GM23338 (cell line): Measurements from ENCODE around the gene CACHD1.

Experiments
- CTCF ChIP-seq, 2 experiments: fragments of 200-600 bp in 1 of 2; sonication (generic) in 1 of 2; conservative IDR thresholded peaks; 2 replicates each; pipeline versions ENCODE4 v1.5.1 to v1.6.1; 2016 to 2017; ENCODE audit warnings: antibody characterized with exemption in 2 of 2, low read depth in 2 of 2, mild to moderate bottlenecking in 2 of 2, moderate library complexity in 1 of 2
- EZH2 ChIP-seq: fragments of 200-600 bp; sonication (generic); IDR thresholded peaks from one replicate; pipeline ENCODE4 v1.8.0; 2017; ENCODE audit warnings: antibody characterized with exemption, mild to moderate bottlenecking, low read depth; ENCODE audit not compliant: unreplicated experiment
- EZH2phosphoT487 ChIP-seq: fragments of 200-600 bp; sonication (generic); IDR thresholded peaks from one replicate; pipeline ENCODE4 v1.8.1; 2018; ENCODE audit warnings: antibody characterized with exemption; ENCODE audit not compliant: unreplicated experiment
- NANOG ChIP-seq: IDR thresholded peaks from 2 replicates; pipeline ENCODE4 v1.6.1; 2016; ENCODE audit warnings: antibody characterized with exemption, borderline replicate concordance
- POLR2AphosphoS5 ChIP-seq: IDR thresholded peaks from 2 replicates; pipeline ENCODE4 v1.6.1; 2016; ENCODE audit warnings: antibody characterized with exemption, low read depth
- REST ChIP-seq: IDR thresholded peaks from one replicate; pipeline ENCODE4 v1.6.1; 2018; ENCODE audit warnings: antibody characterized with exemption; ENCODE audit not compliant: unreplicated experiment
- ZNF114 ChIP-seq: fragments of 250-450 bp; sonication (Bioruptor Pico); IDR thresholded peaks from 2 replicates; pipeline ENCODE4 v1.5.0; 2020; ENCODE audit warnings: mild to moderate bottlenecking, moderate library complexity
- TF ChIP-seq, protein P1 (sequence below): IDR thresholded peaks from 2 replicates; pipeline ENCODE4 v1.6.1; 2016; ENCODE audit warnings: antibody characterized with exemption

DNA sequence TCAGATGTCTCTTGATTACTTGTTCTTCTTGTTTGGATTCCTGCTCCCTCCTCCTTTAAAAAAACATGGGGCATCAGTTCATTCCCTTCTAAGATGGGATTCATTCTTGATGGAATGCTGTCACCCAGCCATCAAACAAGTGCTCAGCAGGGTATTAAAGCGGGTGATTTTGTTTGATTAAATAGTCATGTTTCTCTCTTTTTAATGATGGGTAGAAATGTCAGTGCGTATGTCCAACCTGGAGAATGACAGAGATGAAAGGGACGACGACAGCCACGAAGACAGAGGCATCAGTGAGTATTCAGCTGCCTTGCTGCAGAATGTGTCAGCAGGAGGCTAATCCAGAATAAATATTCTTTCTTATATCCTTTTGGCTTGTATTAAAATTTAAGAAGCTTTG lies 211.1 kb downstream of the CACHD1 start:
- TF ChIP-seq POLR2AphosphoS5 (no peak), CTCF (conservative IDR thresholded peaks at IDR 0.05; ENCODE audit: low read depth in 2 of 2) (no peak), REST (no peak), NANOG (no peak), EZH2 (no peak), ZNF114 (CRISPR knock-in tag) (no peak), EZH2phosphoT487 (no peak)
- TF ChIP-seq, protein P1, sequence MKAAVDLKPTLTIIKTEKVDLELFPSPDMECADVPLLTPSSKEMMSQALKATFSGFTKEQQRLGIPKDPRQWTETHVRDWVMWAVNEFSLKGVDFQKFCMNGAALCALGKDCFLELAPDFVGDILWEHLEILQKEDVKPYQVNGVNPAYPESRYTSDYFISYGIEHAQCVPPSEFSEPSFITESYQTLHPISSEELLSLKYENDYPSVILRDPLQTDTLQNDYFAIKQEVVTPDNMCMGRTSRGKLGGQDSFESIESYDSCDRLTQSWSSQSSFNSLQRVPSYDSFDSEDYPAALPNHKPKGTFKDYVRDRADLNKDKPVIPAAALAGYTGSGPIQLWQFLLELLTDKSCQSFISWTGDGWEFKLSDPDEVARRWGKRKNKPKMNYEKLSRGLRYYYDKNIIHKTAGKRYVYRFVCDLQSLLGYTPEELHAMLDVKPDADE: no peak
